ENCODE results near the gene RAB7A. TPM values are rescaled to one million over a fixed set of nuclear protein-coding genes. Genes with fewer than 3 reads are reported as not detected.

The RAB7A gene
- total RNA-seq, 4 donors from 2014 or later: 91.6 to 210 (median 126) TPM

DNA sequence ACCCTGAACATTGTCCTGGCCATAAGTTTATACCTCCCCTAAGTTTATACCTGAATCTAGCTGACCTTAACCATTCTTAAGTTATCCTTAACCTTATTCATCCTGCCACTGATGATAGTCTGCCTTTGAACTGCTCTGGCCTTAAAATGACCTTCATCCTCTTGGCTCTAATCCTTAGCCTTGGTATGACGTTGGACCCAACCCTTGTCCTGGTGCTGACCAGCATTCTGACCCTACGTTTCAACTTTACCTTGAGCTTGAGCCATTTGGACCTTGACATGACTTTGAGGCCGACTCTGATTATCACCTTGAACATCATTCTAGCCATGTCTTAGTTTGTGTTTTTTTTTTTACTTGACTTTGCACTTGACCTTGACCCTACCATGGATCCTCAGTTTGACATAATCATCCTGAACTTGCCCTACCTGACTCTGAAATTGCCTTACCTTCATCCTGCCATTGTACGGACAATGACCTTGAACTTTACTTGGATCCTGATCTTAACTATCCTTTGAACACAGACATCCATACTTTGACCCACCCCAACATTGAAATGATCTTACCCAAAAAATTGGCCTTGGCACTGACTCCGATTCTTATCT lies 92.3 kb downstream of the RAB7A start:
- TF ChIP-seq, protein P1, sequence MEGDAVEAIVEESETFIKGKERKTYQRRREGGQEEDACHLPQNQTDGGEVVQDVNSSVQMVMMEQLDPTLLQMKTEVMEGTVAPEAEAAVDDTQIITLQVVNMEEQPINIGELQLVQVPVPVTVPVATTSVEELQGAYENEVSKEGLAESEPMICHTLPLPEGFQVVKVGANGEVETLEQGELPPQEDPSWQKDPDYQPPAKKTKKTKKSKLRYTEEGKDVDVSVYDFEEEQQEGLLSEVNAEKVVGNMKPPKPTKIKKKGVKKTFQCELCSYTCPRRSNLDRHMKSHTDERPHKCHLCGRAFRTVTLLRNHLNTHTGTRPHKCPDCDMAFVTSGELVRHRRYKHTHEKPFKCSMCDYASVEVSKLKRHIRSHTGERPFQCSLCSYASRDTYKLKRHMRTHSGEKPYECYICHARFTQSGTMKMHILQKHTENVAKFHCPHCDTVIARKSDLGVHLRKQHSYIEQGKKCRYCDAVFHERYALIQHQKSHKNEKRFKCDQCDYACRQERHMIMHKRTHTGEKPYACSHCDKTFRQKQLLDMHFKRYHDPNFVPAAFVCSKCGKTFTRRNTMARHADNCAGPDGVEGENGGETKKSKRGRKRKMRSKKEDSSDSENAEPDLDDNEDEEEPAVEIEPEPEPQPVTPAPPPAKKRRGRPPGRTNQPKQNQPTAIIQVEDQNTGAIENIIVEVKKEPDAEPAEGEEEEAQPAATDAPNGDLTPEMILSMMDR (IDR thresholded peaks at IDR 0.05; ENCODE audit: low read depth): no peak

DNA sequence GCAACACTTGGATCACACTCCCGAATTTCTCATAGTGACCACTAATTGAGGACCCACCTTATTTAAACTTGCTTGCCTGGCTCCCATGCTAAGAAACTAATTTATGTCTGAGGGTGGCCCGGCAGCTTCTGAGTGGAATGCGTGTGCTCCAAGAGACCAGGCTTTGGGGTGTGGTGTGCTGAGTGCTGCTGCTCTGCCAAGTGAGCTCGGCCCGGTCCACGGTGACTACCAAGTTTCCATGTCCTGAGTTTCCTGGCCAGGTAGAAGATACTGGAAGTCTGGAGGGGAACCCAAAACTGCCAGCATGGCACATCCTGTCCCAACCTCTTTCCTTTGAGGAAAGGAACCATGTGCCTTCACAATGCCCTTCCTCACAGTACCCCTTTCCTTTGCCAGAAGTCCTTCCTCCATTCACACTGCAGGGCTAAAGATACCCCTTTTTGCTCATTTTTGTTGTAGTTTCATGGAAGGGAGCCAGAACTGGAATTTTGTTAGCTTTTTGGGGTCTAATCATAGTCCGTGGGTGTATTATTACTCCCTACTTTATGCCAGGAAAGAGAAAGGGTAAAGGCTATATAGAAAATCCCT lies 94.4 kb downstream of the RAB7A start:
- TF ChIP-seq, protein P1 (IDR thresholded peaks at IDR 0.05; ENCODE audit: low read depth): no peak

DNA sequence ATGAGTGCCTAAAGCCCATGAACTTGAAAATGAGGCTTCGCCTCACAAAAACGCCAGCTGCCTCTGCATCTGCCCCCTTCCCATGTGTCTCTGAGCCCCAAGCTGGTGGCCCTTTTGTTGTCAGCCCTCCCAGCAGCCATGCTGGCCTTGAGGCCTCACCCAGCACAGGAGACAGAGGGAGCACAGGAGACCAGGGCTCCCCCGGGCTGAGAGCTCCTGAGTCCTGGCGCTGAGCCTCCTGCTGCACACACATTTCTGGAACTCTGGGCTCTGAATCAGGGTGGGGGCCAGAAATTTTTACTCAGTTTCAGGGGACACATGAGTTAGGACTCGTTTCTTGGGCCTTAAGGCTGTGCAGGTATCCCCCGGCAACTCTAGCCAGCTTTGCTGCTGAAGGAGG lies 97.0 kb downstream of the RAB7A start:
- TF ChIP-seq, protein P1 (IDR thresholded peaks at IDR 0.05; ENCODE audit: low read depth): no peak

DNA sequence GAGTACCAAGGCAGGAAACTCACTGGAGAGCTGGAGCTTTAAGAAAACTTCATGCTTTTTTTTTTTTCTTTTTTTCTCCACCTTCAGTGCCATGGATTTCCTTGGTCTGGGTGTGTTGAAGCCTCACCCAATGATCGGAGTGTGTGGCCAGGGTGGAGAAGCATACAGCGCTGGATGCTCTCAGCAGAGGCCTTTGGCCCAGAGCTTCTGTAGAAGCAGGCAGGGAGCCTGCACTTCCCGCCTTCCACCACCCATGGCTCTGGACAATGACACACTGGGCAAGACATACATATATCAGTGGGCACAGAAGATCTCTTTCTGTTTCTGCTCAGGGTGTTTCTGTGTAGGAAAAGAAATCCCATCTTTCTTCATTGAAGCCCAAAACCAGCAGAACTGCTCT lies 97.6 kb downstream of the RAB7A start:
- TF ChIP-seq, protein P1 (IDR thresholded peaks at IDR 0.05; ENCODE audit: low read depth): no peak

DNA sequence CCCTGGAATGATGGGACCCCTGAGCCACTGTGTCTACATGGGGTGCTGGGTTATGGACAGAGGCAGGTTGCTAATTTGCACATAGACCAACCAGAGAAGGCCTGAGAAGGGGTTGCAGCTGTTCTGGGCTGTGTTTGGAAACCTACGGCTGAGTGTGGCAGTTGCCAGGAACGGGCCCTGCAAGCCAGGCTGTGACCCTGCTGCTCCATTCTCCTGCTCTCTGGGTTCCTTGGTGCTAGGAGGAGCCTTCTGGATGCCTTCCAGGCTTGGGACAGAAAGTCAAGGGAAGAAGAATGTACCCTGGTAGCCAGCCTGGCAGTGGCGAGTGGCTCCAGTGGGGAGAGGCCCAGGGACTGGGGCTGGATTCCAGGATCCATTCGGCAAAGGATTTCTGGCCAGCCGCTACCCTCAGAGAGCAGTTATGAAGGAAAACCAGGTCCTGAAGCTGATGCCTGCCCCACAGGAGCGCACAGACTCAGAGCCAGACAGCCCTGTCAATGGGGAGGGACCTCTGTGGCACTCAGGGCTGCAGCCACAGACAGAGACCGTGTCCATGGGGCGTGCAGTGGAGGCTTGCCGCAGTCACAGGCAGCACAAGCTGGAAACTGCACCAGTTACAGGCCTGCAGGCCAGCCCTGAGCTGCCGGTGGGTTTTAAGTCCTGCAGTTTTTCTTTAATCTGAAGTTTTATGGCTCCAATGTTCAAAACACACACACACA lies 98.3 kb downstream of the RAB7A start:
- TF ChIP-seq, protein P1 (IDR thresholded peaks at IDR 0.05; ENCODE audit: low read depth): no peak

DNA sequence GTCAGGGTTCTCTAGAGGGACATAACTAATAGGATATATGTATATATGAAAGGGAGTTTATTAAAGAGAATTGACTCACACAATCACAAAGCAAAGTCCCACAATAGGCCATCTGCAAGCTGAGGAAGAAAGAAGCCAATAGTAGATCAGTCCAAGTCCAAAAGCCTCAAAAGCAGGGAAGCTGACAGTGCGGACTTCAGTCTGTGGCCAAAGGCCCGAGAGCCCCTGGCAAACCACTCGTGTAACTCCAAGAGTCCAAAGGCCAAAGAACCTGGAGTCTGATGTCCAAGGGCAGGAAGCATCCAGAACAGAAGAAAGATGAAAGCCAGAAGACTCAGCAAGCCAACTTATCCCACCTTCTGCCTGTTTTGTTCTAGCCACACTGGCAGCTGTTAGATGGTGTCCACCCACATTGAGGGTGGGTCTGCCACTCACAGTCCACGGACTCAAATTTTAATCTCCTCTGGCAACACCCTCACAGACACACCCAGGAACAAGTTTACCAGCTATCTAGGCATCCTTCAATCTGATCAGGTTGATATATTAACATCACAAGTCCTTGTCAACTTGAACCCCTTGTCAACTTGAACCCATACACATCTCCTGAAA lies 99.2 kb downstream of the RAB7A start:
- TF ChIP-seq, protein P1 (IDR thresholded peaks at IDR 0.05; ENCODE audit: low read depth): no peak

DNA sequence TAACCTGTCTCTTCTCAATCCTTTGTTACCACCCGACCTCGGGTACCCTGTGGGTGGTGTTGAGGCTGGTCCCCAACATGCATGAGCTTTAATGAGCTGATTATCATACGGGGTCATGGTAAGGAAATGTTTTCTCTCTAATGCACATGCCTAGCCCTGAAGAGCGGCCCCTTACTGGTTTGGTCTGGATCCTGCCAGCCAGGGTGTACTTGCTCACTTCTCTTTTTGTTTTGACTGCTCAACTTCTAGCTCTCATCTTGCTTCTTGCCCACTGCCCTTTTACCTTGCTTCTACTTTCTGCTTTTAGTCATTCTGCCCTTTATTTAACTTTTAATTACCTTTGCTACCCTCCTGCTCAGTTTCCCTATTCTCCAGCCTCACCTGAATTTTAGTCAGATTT lies 109.1 kb downstream of the RAB7A start:
- TF ChIP-seq, protein P1 (IDR thresholded peaks at IDR 0.05; ENCODE audit: low read depth): no peak
